MCF 10A (cell line): ENCODE results near the gene KRT81. TPM values are rescaled to one million over a fixed set of nuclear protein-coding genes. Genes with fewer than 3 reads are reported as not detected.

Experiments used
- BruUV-seq: library from RNA; stranded (reverse); fragments of 400-500 nt; replicated peaks from 2 replicates; lab custom pipeline; 2021; lab: Mats Ljungman, UMichigan
- CTCF ChIA-PET: fragments of 300-600 bp; sonication (Branson Sonifier 250); formaldehyde crosslinking; extraction: SDS; loops from one replicate; lab custom pipeline; 2021; ENCODE audit warnings: antibody characterized with exemption, inconsistent platforms; lab: Yijun Ruan, JAX
- POLR2A ChIA-PET: fragments of 300-600, 350-650 bp; sonication (Branson Sonifier 250); formaldehyde crosslinking; extraction: SDS; loops from one replicate; lab custom pipeline; 2020; ENCODE audit warnings: antibody characterized with exemption, inconsistent platforms; lab: Yijun Ruan, JAX
- DNase-seq: peaks from one replicate; pipeline ENCODE4 v3.0.0-alpha.2; 2018; ENCODE audit not compliant: unreplicated experiment
- H3K27ac Mint-ChIP-seq: one replicate; pipeline ENCODE4 v1.8.0; 2022; ENCODE audit warnings: mild to moderate bottlenecking, low read depth, mixed read lengths; ENCODE audit not compliant: unreplicated experiment
- H3K27me3 Mint-ChIP-seq: one replicate; pipeline ENCODE4 v1.8.0; 2022; ENCODE audit warnings: mixed read lengths; ENCODE audit not compliant: insufficient read depth, unreplicated experiment
- H3K36me3 Mint-ChIP-seq: one replicate; pipeline ENCODE4 v1.8.0; 2022; ENCODE audit warnings: mild to moderate bottlenecking, moderate library complexity, mixed read lengths; ENCODE audit not compliant: insufficient read depth, unreplicated experiment
- H3K4me1 Mint-ChIP-seq: one replicate; pipeline ENCODE4 v1.8.0; 2022; ENCODE audit warnings: mixed read lengths; ENCODE audit not compliant: insufficient read depth, unreplicated experiment
- H3K4me3 Mint-ChIP-seq: one replicate; pipeline ENCODE4 v1.8.0; 2022; ENCODE audit warnings: mild to moderate bottlenecking, moderate library complexity, mixed read lengths; ENCODE audit not compliant: unreplicated experiment
- H3K9me3 Mint-ChIP-seq: one replicate; pipeline ENCODE4 v1.8.0; 2022; ENCODE audit warnings: mixed read lengths; ENCODE audit not compliant: unreplicated experiment
- intact Hi-C: fragments of 100-400 bp; cut with micrococcal nuclease; formaldehyde crosslinking; loops from 2 replicates; pipeline ENCODE4 v1.14.1; 2022
- total RNA-seq: library from RNA; stranded (reverse); gene quantifications from 2 replicates; pipeline ENCODE4 v1.2.3, GENCODE V29; 2022
- TF ChIP-seq, protein P1 (sequence below): fragments of 200-600 bp; IDR thresholded peaks from one replicate; pipeline ENCODE4 v1.8.0; 2022; ENCODE audit warnings: antibody characterized with exemption, mild to moderate bottlenecking; ENCODE audit not compliant: unreplicated experiment

KRT81 gene
- total RNA-seq, 1 experiment from 2014 or later = 2,023 TPM

DNA sequence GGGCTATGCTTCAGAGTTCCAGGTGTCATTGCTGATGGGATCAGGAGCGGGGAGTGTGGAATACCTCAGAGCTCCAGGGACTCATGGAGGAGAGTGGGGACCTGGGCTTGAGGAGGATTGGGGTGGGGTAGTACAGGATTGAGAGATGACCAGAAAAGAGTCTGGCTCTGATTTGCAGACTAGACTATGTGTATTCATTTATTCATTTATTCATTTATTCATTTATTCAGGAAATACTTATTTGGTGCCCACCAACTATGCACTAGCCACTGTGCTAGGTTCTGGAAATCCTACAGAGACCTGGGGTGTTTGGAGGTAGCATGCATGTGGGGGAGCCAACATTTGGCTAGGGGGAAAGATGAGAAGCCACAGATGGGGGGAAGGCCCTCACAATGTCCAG is 30.7 kb upstream of the KRT81 start:
- ChIA-PET POLR2A (no interaction called here), CTCF (interaction anchor here (0.7 to 1.7 kb wide), 7 partner anchors 11 to 164 kb away, joined by 3 to 5 read pairs (median 3); no protein-coding TSS in a partner anchor)
- TF ChIP-seq, protein P1, sequence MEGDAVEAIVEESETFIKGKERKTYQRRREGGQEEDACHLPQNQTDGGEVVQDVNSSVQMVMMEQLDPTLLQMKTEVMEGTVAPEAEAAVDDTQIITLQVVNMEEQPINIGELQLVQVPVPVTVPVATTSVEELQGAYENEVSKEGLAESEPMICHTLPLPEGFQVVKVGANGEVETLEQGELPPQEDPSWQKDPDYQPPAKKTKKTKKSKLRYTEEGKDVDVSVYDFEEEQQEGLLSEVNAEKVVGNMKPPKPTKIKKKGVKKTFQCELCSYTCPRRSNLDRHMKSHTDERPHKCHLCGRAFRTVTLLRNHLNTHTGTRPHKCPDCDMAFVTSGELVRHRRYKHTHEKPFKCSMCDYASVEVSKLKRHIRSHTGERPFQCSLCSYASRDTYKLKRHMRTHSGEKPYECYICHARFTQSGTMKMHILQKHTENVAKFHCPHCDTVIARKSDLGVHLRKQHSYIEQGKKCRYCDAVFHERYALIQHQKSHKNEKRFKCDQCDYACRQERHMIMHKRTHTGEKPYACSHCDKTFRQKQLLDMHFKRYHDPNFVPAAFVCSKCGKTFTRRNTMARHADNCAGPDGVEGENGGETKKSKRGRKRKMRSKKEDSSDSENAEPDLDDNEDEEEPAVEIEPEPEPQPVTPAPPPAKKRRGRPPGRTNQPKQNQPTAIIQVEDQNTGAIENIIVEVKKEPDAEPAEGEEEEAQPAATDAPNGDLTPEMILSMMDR = no peak
- H3K4me3 Mint-ChIP-seq = no peak overlapping the region
- H3K4me1 Mint-ChIP-seq = peaks cover 4% of the 10 kb centered on the region
- H3K27me3 Mint-ChIP-seq = no peaks in the 10 kb centered on the region
- DNase-seq = no peak
- intact Hi-C loops = no loop called here
- H3K9me3 Mint-ChIP-seq = no peaks in the 10 kb centered on the region
- no TSS peak for BruUV-seq
- H3K36me3 Mint-ChIP-seq = no peaks in the 10 kb centered on the region
- H3K27ac Mint-ChIP-seq = no peak overlapping the region

DNA sequence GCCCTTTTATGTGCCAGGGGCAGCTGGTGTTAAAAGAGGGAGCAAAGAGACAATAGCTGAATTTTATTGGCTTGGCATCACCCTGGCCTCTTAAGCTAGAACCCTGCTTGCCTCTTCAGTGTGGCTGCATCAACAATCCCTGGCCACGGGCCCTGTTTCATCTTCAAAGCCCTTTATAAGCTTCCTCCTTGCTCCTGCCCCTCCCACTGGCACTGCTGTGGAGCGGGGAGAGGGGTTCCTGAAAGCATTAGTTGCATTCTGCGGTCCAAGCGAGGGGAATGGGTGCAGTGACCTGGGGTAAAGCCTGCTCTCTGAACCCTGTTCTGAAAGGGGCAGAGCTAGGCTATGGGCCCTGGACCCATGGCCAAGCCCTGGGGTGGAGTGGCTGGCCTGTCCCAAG is 30.1 kb upstream of the KRT81 start:
- TF ChIP-seq, protein P1 = no peak
- BruUV-seq = no TSS peak
- Mint-ChIP-seq H3K9me3 (no peaks in the 10 kb centered on the region), H3K36me3 (no peaks in the 10 kb centered on the region), H3K4me1 (no peaks in the 10 kb centered on the region), H3K27me3 (no peaks in the 10 kb centered on the region), H3K27ac (no peak overlapping the region), H3K4me3 (no peak overlapping the region)
- no peak for DNase-seq
- intact Hi-C loops = no loop called here
- POLR2A ChIA-PET = no interaction called here
- CTCF ChIA-PET = interaction anchor here (1.1 to 3.5 kb wide), 4 partner anchors 27 to 164 kb away, joined by 3 to 12 read pairs (median 4); no protein-coding TSS in a partner anchor

DNA sequence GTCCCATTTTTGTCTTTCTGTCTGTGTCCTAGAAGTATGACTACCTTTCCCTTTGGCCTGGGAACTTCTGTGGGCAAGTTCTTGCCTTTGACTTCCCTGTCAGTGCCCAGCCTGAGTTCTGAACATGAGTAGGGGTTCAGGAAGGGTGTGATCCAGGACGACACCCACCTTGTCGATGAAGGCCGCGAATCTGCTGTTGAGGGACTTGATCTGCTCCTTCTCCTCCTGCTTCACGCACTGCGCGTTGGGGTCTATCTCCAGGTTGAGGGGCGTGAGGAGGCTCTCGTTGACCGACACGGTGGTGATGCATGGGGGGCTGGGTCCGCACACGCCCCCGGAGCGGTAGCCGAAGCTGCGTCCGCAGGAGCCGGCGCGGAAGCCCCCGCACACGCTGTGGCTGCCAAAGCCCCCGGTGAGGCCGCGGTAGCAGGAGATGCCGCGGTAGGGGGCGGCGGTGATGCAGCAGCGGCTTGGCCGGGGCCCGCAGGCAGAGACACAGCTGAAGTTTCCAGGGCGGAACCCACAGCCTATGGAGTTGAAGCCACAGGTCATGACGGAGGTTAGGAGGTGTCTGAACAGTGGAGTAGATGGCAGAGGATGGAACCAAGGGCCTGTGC is 29.6 kb upstream of the KRT81 start, which contains the start of gene KRT83:
Gene KRT83, minus strand, starts transcription at position 615 of the 617 bp plus-strand sequence. Its CDS starts 63 bp downstream, at position 552.
- intact Hi-C loops = loop anchor here (1.0 kb wide), 1 partner anchor 86 kb away; no protein-coding TSS in a partner anchor
- Mint-ChIP-seq H3K9me3 (no peaks in the 10 kb centered on the region), H3K36me3 (no peaks in the 10 kb centered on the region), H3K27ac (no peak within 1 kb of the TSS), H3K27me3 (no peaks in the 10 kb centered on the region), H3K4me3 (no peak within 1 kb of the TSS), H3K4me1 (no peaks in the 10 kb centered on the region)
- DNase-seq = no peak
- TF ChIP-seq, protein P1 = no peak
- ChIA-PET CTCF (interaction anchor here (1.1 to 3.5 kb wide), 4 partner anchors 34 to 163 kb away, joined by 3 to 12 read pairs (median 4); no protein-coding TSS in a partner anchor), POLR2A (no interaction called here)
- BruUV-seq = no TSS peak

DNA sequence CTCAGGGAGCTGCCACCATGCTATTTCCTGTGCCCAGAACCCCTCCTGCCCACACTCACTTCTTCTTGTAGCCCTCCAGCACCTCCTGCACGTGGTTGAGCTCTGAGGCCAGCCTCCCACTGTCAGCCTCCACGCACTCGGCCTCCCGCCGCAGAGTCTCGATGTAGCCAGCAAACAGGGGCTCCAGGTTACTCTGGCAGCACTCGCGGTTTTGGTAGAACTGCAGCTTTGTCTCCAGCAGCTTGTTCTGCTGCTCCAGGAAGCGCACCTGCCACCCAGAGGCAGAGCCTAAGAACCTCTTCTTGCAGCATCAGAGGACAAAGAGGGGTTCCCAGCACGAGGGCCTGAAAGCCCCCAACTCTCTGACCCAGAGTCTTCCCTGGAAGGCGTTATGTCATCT is 27.8 kb upstream of the KRT81 start:
- Mint-ChIP-seq H3K36me3 (no peaks in the 10 kb centered on the region), H3K4me3 (no peak overlapping the region), H3K27ac (no peak overlapping the region), H3K9me3 (no peaks in the 10 kb centered on the region), H3K27me3 (no peaks in the 10 kb centered on the region), H3K4me1 (no peaks in the 10 kb centered on the region)
- BruUV-seq = no TSS peak
- intact Hi-C loops = loop anchor here (2.0 kb wide), 1 partner anchor 60 kb away; no protein-coding TSS in a partner anchor
- DNase-seq = peak; percentile 20
- ChIA-PET CTCF (interaction anchor here (0.5 to 3.5 kb wide), 11 partner anchors 8 to 162 kb away, joined by 3 to 14 read pairs (median 4); no protein-coding TSS in a partner anchor), POLR2A (interaction anchor here (0.6 to 0.7 kb wide), 4 partner anchors 22 to 358 kb away, joined by 3 read pairs; no protein-coding TSS in a partner anchor)
- TF ChIP-seq, protein P1 = peak; percentile 23
